Activated CD8-positive, alpha-beta memory T cell treated with anti-CD3 and anti-CD28 coated beads for 24 hours (primary cell): ENCODE data around the gene USP33.
"Not testable (repeated sequence)": the region's sequence is repeated elsewhere in the genome, so short reads cannot be mapped to it uniquely, and the experiment has no call there.

Experiments
- DNase-seq: peaks from one replicate; pipeline ENCODE4 v3.0.0-alpha.2; 2020

USP33 gene

GRCh38 chr1:77759071-77760028 is at the start of gene USP33:
USP33 (minus strand) TSS chr1:77759852; CDS start chr1:77741697, 18,155 bp downstream.
- peak; percentile 96 for DNase-seq

GRCh38 chr1:77803371-77803770 is 43.7 kb upstream of the USP33 start:
- no peak for DNase-seq

GRCh38 chr1:77802026-77802425 is 42.4 kb upstream of the USP33 start:
- DNase-seq: no peak

- DNase-seq: no peak
These were observed 38.3 kb upstream of the USP33 start for GRCh38 chr1:77797991-77798390.

- no peak for DNase-seq
These were observed 37.2 kb upstream of the USP33 start for GRCh38 chr1:77796695-77797405.

GRCh38 chr1:77794550-77794949 is 34.9 kb upstream of the USP33 start:
- no peak for DNase-seq

GRCh38 chr1:77786093-77786741 is 26.6 kb upstream of the USP33 start:
- not testable (repeated sequence) for DNase-seq

- no peak for DNase-seq
These were observed 23.5 kb upstream of the USP33 start for GRCh38 chr1:77783141-77783540.

GRCh38 chr1:77781683-77782082 is 22.0 kb upstream of the USP33 start:
- no peak for DNase-seq

GRCh38 chr1:77779529-77780281 is 20.1 kb upstream of the USP33 start, which contains the start of gene MIGA1:
MIGA1 (plus strand) TSS chr1:77779649; CDS start chr1:77783253, 3,604 bp downstream.
- DNase-seq: peak; percentile 90

GRCh38 chr1:77776007-77776700 is 16.5 kb upstream of the USP33 start:
- no peak for DNase-seq

- no peak for DNase-seq
These were observed 8.4 kb upstream of the USP33 start for GRCh38 chr1:77768006-77768405.

- no peak for DNase-seq
These were observed 2.4 kb upstream of the USP33 start for GRCh38 chr1:77762072-77762476.

- no peak for DNase-seq
These were observed 2.0 kb downstream of the USP33 start for GRCh38 chr1:77757603-77758002.

GRCh38 chr1:77757066-77757584 is 2.5 kb downstream of the USP33 start:
- no peak for DNase-seq

GRCh38 chr1:77756052-77756754 is 3.4 kb downstream of the USP33 start:
- DNase-seq: no peak

GRCh38 chr1:77749489-77749888 is 10.2 kb downstream of the USP33 start:
- DNase-seq: not testable (repeated sequence)

GRCh38 chr1:77744576-77744975 is 15.1 kb downstream of the USP33 start:
- DNase-seq: no peak

- DNase-seq: no peak
These were observed 17.6 kb downstream of the USP33 start for GRCh38 chr1:77742011-77742555.

GRCh38 chr1:77741316-77741715 is 18.3 kb downstream of the USP33 start:
- DNase-seq: no peak

GRCh38 chr1:77739235-77739634 is 20.4 kb downstream of the USP33 start:
- DNase-seq: no peak
